Suppressor macrophage treated with lipopolysaccharide for 4 hours (primary cell): Measurements from ENCODE around the gene MRPL20.
"Not testable (repeated sequence)": the region's sequence is repeated elsewhere in the genome, so short reads cannot be mapped to it uniquely, and the experiment has no call there.

Experiments used
- DNase-seq: peaks from one replicate; pipeline ENCODE4 v3.0.0-alpha.2; 2020

MRPL20 gene

DNA sequence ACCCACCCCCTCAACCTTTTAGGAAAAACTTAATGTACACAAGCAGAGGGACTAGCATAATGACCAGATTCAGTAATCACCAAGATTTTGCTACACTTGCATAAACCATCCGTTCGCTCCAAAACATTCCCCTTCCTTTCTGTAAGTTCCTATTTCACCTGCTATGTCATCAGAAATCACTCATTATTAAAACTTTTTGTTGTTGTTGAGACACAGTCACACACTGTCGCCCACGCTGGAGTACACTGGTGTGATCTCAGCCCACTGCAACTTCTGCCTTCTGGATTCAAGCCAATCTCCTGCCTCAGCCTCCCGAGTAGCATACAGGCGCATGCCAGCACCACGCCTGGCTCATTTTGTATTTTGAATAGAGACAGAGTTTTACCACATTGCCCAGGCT lies 3.4 kb downstream of the MRPL20 start:
- peak; percentile 64 for DNase-seq

- not testable (repeated sequence) for DNase-seq
Observed at GRCh38 chr1:1402901-1403392, 4.1 kb downstream of the MRPL20 start.

DNA sequence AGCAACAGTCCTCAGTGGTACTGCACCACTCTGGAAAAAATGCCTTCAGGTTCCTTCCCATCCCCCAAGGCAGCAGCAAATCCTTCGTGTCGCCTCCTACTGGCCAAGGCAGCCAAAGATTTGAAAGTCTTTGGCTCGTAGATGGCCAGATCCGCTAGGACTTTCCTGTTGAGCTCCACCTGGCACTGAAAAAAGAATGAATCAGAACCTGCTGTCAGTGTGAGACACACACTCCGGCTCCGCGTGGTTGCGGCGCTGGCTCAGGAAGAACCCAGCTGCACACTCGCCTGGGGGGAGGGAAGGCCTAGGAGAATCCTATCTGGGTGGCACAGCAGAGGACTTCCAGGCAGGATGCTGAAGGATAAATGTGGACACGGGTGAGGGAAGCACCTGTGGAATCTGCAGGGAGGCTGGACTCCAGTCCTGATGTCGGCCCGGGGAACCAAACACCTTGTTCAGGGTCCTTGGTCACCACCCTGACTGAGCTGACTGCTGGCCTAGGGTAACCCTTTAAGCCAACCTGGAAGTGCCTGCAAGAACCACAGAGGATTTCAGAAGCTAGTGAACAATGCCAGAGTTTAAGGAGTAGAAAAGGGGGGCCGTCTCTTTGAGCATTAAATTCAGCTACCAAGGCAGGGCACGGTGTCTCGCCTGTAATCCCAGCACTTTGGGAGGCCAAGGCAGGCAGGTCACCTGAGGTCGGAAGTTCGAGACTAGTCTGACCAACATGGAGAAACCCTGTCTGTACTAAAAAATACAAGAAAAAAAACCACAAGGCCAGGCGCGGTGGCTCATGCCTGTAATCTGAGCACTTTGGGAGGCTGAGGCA lies 4.8 kb downstream of the MRPL20 start:
- DNase-seq: peak; percentile 39

GRCh38 chr1:1401457-1402010 lies 5.6 kb downstream of the MRPL20 start:
- DNase-seq: no peak

- peak; percentile 6 for DNase-seq
Observed at GRCh38 chr1:1400576-1401456, 6.3 kb downstream of the MRPL20 start.

DNA sequence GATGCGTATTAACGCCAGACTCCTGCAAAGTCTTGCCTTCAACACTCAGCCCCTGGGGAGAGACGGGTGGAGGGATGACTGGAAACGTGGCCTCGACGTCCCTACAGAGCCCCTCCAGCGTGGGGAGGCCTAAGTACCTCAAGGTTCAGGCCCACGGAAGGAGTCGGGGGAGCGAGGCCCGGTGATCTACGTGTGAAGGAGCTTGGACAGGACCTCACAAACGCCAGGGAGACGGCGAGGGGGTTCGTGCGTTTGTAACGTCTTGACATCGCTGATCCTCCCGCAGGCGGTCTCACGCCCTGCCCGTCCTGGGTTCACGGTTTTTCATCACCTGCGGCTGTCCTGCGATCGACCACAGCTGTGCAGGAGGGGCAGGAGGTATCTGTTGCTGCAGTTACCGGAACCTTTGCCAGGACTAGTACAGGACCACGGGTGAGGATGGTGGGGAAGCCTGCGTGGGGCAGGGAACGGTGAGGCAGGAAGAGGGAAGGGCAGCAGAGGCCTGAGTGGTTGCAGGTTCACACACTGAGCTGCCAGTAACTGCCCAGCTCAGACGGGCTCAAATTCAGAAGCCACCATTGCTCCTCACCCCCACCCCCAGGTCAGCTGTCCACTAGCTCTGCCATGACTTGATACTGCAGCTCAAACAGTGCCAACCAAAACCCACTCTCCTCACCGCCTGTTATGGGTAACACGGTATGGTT lies 7.1 kb downstream of the MRPL20 start:
- peak; percentile 6 for DNase-seq

DNA sequence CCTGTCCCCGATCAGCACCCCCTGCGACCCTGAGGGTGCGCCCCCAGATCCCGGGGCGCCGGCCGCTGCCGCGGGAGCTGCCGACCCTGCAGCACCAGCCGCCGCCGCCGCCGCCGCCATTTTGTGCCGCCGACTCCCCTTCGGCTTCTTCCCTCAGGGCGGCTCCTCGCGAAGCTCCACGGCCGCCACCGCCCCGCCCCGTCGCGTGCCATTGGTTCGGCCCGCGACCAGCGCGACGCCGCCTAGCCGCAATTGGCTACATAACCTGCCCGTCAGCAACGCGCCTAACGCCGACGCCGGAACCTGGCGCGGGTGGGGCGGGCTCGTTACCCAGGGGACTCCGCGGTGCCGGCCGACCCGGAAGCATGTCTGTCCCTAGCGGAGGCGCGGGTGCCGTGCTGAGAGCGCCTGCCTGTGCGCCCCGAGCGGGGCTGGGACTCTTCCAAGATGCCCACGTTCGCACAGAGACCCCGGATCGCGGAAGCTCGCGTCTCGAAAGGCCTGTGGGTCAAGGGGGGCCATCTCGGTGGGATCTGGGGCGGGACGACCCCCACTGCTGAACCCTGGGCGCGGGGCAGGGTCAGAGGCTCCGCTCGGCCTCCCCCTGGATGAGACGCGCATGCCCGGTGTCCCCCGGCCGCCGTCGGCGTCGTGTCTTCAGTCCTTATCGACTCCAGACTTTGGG lies 7.8 kb downstream of the MRPL20 start, which contains the start of gene CCNL2:
CCNL2 (minus strand) TSS at position 149 of the 685 bp plus-strand sequence; CDS start at position 120, 29 bp downstream.
- peak; percentile 100 for DNase-seq

GRCh38 chr1:1398677-1399186 lies 8.4 kb downstream of the MRPL20 start:
- DNase-seq: peak; percentile 42

GRCh38 chr1:1397839-1398523 lies 9.1 kb downstream of the MRPL20 start:
- no peak for DNase-seq

- DNase-seq: no peak
Observed at GRCh38 chr1:1395166-1395565, 11.9 kb downstream of the MRPL20 start.

DNA sequence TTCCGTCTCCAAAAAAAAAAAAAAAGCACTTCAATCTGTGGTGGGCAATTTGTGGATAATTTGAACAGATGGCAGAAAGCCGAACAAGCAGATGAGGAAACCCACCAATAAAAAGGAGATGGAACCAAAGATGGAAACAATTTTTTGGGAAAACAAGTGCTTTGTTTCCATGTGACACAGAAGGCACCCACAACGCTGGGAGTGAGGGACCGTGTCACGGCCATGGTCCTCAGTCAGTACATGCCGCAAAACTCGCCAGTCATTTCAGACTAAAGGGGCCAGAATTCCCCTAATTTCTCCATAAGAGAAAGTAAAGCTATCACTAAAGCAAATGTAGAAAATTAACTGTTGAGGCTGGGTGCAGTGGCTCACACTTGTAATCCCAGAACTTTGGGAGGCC lies 13.0 kb downstream of the MRPL20 start:
- DNase-seq: no peak

DNA sequence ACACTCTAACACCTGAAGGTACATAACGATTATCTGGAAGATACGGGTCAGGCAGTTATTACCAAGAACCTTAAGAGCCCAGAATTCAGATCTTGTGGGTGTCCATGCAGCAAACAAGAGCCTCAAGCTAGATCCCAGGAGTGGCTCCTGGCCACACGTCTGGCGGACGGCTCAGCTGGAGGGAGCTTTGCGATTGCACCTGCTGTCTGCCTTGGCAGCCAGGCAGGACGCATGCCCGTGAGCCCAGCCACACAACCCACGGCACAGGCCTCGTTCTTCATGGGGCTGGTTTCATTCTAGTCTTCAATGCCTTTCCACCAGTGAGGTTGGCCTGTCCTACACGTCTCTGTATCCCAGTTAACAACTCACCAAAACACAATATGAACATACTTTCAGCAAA lies 13.7 kb downstream of the MRPL20 start:
- DNase-seq: no peak

DNA sequence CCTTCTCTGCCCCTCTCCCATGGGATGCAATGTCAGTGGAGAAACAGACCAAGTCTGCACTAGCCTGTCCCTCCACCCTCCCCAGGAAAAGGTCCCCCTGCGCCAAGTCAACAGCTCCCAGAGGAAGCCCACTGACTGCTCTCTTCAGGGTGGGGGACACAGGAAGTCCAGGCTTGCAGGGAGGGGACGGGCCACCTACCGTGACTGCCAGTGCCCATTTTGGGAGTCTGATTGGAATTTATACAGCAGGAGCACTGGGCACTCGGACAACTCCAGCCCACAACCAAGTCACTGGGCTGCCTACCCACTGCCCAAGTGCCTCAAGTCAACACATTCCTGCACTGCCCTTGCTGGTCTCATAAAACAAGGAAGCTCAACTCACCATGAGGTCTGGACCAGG lies 14.1 kb downstream of the MRPL20 start:
- no peak for DNase-seq

DNA sequence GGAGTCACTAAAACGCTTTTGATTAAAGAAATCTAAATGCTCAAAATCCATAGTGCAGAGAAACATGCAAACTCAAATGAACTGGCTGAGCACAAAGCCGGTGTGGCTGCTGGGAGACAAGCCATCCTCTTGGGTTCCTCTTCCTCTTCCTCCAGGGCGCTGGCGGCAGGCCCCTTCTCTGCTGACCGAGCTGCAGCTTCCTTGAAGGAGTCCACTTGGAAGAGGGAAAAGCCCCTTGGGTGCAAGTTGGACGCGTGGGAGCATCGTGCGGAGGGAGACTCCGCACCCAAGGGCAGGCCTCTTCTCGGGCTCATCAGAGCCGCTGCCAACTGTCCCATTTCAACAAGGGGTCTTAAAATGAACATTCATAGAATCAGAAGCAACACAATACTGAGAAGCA lies 15.9 kb downstream of the MRPL20 start:
- DNase-seq: no peak

GRCh38 chr1:1390675-1391074 lies 16.4 kb downstream of the MRPL20 start:
- no peak for DNase-seq

DNA sequence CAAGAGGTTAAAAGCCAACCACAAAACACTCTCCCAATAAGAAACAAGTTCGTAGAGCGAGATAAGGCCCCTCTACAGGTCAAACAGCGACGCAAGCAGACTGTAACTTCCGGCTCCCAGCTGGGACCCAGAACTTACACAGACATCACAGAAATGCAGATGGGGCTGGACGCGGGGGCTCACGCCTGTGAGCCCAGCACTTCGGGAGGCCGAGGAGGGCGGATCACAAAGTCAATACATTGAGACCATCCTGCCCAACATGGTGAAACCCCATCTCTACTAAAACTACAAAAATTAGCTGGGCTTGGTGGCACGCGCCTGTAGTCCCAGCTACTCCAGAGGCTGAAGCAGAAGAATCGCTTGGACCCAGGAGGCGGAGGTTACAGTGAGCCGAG lies 19.0 kb downstream of the MRPL20 start:
- no peak for DNase-seq

GRCh38 chr1:1387098-1388077 lies 19.7 kb downstream of the MRPL20 start:
- DNase-seq: no peak

DNA sequence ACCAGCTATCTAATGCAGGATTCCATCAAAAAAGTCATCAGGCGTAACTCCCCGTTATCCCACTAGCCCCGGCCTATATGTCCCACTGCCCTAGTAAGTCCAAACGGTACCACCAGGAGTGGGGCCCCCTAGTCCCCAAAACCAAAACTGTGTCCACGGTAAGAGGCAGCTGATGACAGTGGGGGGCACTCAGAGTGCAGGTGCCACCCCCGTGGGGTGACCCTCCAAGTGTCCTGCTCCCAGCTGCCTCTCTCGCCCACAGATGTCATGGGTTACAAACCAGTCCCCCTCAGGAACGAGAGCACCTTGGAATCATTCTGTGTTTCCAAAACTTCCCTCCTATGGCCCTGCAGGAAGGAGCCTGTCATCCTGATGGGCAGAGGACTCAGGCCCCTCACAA lies 21.2 kb downstream of the MRPL20 start:
- no peak for DNase-seq

GRCh38 chr1:1385339-1385738 lies 21.8 kb downstream of the MRPL20 start:
- DNase-seq: not testable (repeated sequence)

GRCh38 chr1:1381294-1381693 lies 25.8 kb downstream of the MRPL20 start:
- no peak for DNase-seq
